Measurements from ENCODE around the gene UBE2F.

DNA sequence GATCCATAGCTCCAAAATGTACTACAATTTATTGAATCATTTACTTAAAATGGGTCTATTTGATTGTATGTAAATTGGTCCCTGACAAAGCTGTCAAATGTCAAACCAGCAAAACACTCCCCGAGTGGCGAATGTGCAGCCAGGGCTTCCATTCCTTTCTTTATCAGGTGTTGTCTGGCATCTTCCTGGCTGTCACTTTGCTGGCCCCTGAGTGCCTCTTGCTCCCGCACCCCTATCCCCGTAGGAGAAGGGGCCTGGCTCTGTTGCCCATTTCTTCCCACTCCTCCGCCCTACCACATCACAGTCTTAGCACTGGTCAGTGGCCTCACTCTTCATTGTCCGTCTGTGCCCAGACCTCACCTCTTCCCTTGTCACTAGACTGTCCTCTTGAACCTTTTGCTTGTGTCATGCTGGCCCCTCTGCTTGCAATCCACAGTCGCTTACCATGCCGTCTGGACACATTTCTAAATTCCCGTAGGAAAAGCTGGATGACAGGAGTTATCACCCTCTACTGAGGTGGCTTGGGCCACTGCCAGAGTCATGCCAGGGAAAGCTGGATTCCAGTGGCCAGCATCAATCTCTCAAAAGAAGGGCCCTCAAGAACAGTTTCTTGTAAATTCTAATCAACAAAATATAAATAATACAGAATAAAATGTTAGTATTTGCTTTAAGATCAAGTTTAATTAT, 15.4 kb downstream of the UBE2F start:
- TF ChIP-seq POLR2A (IDR thresholded peaks at IDR 0.05; ENCODE audit: low read depth, low read length) (no peak), CTCF (conservative IDR thresholded peaks at IDR 0.05; ENCODE audit: low read depth, low read length) (no peak), USF2 (IDR thresholded peaks at IDR 0.05; ENCODE audit: low read depth, low read length) (no peak)
